Adrenal gland (tissue), 5 donors: ENCODE measurements around the gene TKT.

Source experiments
- CTCF ChIP-seq, 6 experiments: fragments of 450-650 bp in 4 of 6; fragments of 200-600 bp in 2 of 6; sonication (generic) in 1 of 6; IDR thresholded peaks; 1 replicate in 5 of 6; 2 replicates in 1 of 6; pipeline versions ENCODE4 v1.5.1 to v1.8.0; 2016 to 2021; ENCODE audit warnings: antibody characterized with exemption in 6 of 6, mild to moderate bottlenecking in 2 of 6, moderate library complexity in 1 of 6
- POLR2A ChIP-seq, 2 donors: fragments of 450-650 bp; IDR thresholded peaks; one replicate each; pipeline ENCODE4 v1.6.1; 2017; ENCODE audit warnings: antibody characterized with exemption in 2 of 2, mild to moderate bottlenecking in 2 of 2, moderate library complexity in 1 of 2
- donor health status: DM: no; HTN: no; CAD: no.

- TF ChIP-seq CTCF (IDR thresholded peaks at IDR 0.05) = no peak
- TF ChIP-seq POLR2A (IDR thresholded peaks at IDR 0.05) = no peak
Measured at GRCh38 chr3:53180305-53181023, 75.4 kb downstream of the TKT start.
